PC-9 (cell line): ENCODE measurements around the gene AQP1. TPM values are rescaled to one million over a fixed set of nuclear protein-coding genes. Genes with fewer than 3 reads are reported as not detected.

Experiments
- BruUV-seq: library from RNA; stranded (reverse); fragments of 400-500 nt; replicated peaks from 2 replicates; lab custom pipeline; 2021; lab: Mats Ljungman, UMichigan
- CTCF ChIA-PET: fragments of 300-600 bp; sonication (Branson Sonifier 250); formaldehyde crosslinking; loops from one replicate; lab custom pipeline; 2022; ENCODE audit warnings: antibody characterized with exemption; lab: Charles Lee
- POLR2A ChIA-PET: fragments of 300-600 bp; sonication (Branson Sonifier 250); formaldehyde crosslinking; loops from one replicate; lab custom pipeline; 2022; ENCODE audit warnings: antibody characterized with exemption; ENCODE audit not compliant: unreplicated experiment; lab: Charles Lee
- DNase-seq, 2 experiments: peaks; one replicate each; pipeline versions ENCODE4 v3.0.0 to v3.0.0-alpha.2; 2015 to 2022; ENCODE audit warnings: mixed read lengths in 1 of 2
- H2AFZ ChIP-seq: fragments of 200-600 bp; sonication (generic); 2 replicates; pipeline ENCODE4 v1.8.1; 2017; ENCODE audit warnings: antibody characterized with exemption
- H3F3A ChIP-seq: fragments of 200-600 bp; sonication (generic); 2 replicates; pipeline ENCODE4 v1.8.1; 2017; ENCODE audit warnings: antibody characterized with exemption, mild to moderate bottlenecking, low read depth; ENCODE audit not compliant: insufficient read depth
- H3K27ac ChIP-seq: fragments of 200-600 bp; sonication (generic); 2 replicates; pipeline ENCODE4 v1.6.1; 2016; ENCODE audit warnings: mixed run types
- H3K27me3 ChIP-seq: fragments of 200-600 bp; sonication (generic); 2 replicates; pipeline ENCODE4 v1.6.1; 2016; ENCODE audit warnings: low read depth, mixed run types; ENCODE audit not compliant: insufficient read depth
- H3K36me3 ChIP-seq: fragments of 200-600 bp; sonication (generic); 2 replicates; pipeline ENCODE4 v1.6.1; 2016; ENCODE audit warnings: low read depth, mixed run types
- H3K4me1 ChIP-seq: fragments of 200-600 bp; sonication (generic); replicated peaks from 2 replicates; pipeline ENCODE4 v1.6.1; 2016; ENCODE audit warnings: mixed run types; ENCODE audit not compliant: insufficient read depth
- H3K4me2 ChIP-seq: fragments of 200-600 bp; sonication (generic); 2 replicates; pipeline ENCODE4 v1.6.1; 2017; ENCODE audit warnings: mixed run types
- H3K4me3 ChIP-seq: fragments of 200-600 bp; sonication (generic); 2 replicates; pipeline ENCODE4 v1.6.1; 2016; ENCODE audit warnings: mixed run types
- H3K79me2 ChIP-seq: fragments of 200-600 bp; sonication (generic); 2 replicates; pipeline ENCODE4 v1.6.1; 2017; ENCODE audit warnings: low read depth, mixed run types
- H3K9me2 ChIP-seq: fragments of 200-600 bp; sonication (generic); 2 replicates; pipeline ENCODE4 v1.8.1; 2017; ENCODE audit warnings: mild to moderate bottlenecking; ENCODE audit not compliant: insufficient read depth
- H3K9me3 ChIP-seq: fragments of 200-600 bp; sonication (generic); 2 replicates; pipeline ENCODE4 v1.8.1; 2016; ENCODE audit warnings: low read depth; ENCODE audit not compliant: insufficient read depth
- H4K20me1 ChIP-seq: fragments of 200-600 bp; sonication (generic); 2 replicates; pipeline ENCODE4 v1.8.1; 2017; ENCODE audit not compliant: insufficient read depth
- CTCF ChIP-seq: fragments of 200-600 bp; sonication (generic); conservative IDR thresholded peaks from 2 replicates; pipeline ENCODE4 v1.6.1; 2017; ENCODE audit warnings: mixed run types, antibody characterized with exemption, mild to moderate bottlenecking, moderate library complexity
- EZH2 ChIP-seq: fragments of 200-600 bp; sonication (generic); IDR thresholded peaks from 2 replicates; pipeline ENCODE4 v1.8.0; 2017; ENCODE audit warnings: antibody characterized with exemption, low read depth
- intact Hi-C: fragments of 100-400 bp; cut with micrococcal nuclease; formaldehyde crosslinking; loops from one replicate; pipeline ENCODE4 v1.10.0; 2022; ENCODE audit not compliant: unreplicated experiment
- total RNA-seq: library from RNA; stranded (reverse); gene quantifications from 2 replicates; pipeline ENCODE4 v1.2.3, GENCODE V29; 2021

The AQP1 gene
- total RNA-seq, 1 experiment from 2014 or later = 4.0 TPM

- BruUV-seq = no TSS peak
- Histone ChIP-seq H2AFZ (no peak overlapping the region), H3F3A (no peaks in the 10 kb centered on the region), H3K27me3 (peaks cover 37% of the 10 kb centered on the region; the same call in 1 of the 2 replicates), H3K9me2 (no peaks in the 10 kb centered on the region), H3K4me3 (no peak overlapping the region), H3K9me3 (no peaks in the 10 kb centered on the region), H4K20me1 (no peaks in the 10 kb centered on the region), H3K36me3 (no peaks in the 10 kb centered on the region), H3K4me1 (no peaks in the 10 kb centered on the region), H3K79me2 (no peaks in the 10 kb centered on the region), H3K4me2 (no peak overlapping the region), H3K27ac (no peak overlapping the region)
- TF ChIP-seq CTCF = no peak
- no peak for TF ChIP-seq EZH2
- CTCF ChIA-PET = interaction anchor here (1.2 kb wide), 1 partner anchor 11 kb away, joined by 4 read pairs; no protein-coding TSS in a partner anchor
- intact Hi-C loops = no loop called here
- no peak for DNase-seq
- POLR2A ChIA-PET = no interaction called here
These were observed 60.3 kb downstream of the AQP1 start for GRCh38 chr7:30971840-30972563.

- TF ChIP-seq EZH2 (no peak), CTCF (no peak)
- Histone ChIP-seq H3K27me3 (peaks cover 27% of the 10 kb centered on the region; the same call in 1 of the 2 replicates), H3K9me2 (no peaks in the 10 kb centered on the region), H2AFZ (no peak overlapping the region), H3K4me2 (no peak overlapping the region), H3K79me2 (no peaks in the 10 kb centered on the region), H4K20me1 (no peaks in the 10 kb centered on the region), H3K4me3 (no peak overlapping the region), H3K9me3 (no peaks in the 10 kb centered on the region), H3F3A (no peaks in the 10 kb centered on the region), H3K36me3 (no peaks in the 10 kb centered on the region), H3K4me1 (no peaks in the 10 kb centered on the region), H3K27ac (no peak overlapping the region)
- no TSS peak for BruUV-seq
- ChIA-PET POLR2A (no interaction called here), CTCF (interaction anchor here (0.6 kb wide), 1 partner anchor 90 kb away, joined by 3 read pairs; no protein-coding TSS in a partner anchor)
- no peak for DNase-seq
- intact Hi-C loops = no loop called here
These were observed 61.6 kb downstream of the AQP1 start for GRCh38 chr7:30973292-30973691.

- no peak overlapping the region for H2AFZ ChIP-seq
- DNase-seq = no peak
- peaks cover 33% of the 10 kb centered on the region for H3K27me3 ChIP-seq
- CTCF ChIA-PET = interaction anchor here (0.6 kb wide), 3 partner anchors 35 to 310 kb away, joined by 3 to 6 read pairs (median 5); no protein-coding TSS in a partner anchor
- BruUV-seq = no TSS peak
- no peak overlapping the region for H3K4me3 ChIP-seq
- H3F3A ChIP-seq = no peaks in the 10 kb centered on the region
- H3K4me2 ChIP-seq = no peak overlapping the region
- no peaks in the 10 kb centered on the region for H4K20me1 ChIP-seq
- POLR2A ChIA-PET = no interaction called here
- H3K79me2 ChIP-seq = no peaks in the 10 kb centered on the region
- no peak for TF ChIP-seq EZH2
- no peak for TF ChIP-seq CTCF
- H3K27ac ChIP-seq = no peak overlapping the region
- no peaks in the 10 kb centered on the region for H3K9me2 ChIP-seq
- no peaks in the 10 kb centered on the region for H3K4me1 ChIP-seq
- H3K9me3 ChIP-seq = no peaks in the 10 kb centered on the region
- intact Hi-C loops = no loop called here
- no peaks in the 10 kb centered on the region for H3K36me3 ChIP-seq
These were observed 62.3 kb downstream of the AQP1 start for GRCh38 chr7:30973791-30974604.
